Motor neuron (in vitro differentiated cells): ENCODE data around the gene ITGB3BP. TPM values are rescaled to one million over a fixed set of nuclear protein-coding genes. Genes with fewer than 3 reads are reported as not detected.
"Not testable (repeated sequence)": the region's sequence is repeated elsewhere in the genome, so short reads cannot be mapped to it uniquely, and the experiment has no call there.

Experiments used
- ATAC-seq, 8 experiments: fragments of 200-7000 bp; cut with Tn5 transposase; replicated peaks in 6 of 8; 2 replicates each; pipeline ENCODE4 v1.8.0; 2021; ENCODE audit warnings: mild to moderate bottlenecking in 8 of 8, moderate library complexity in 8 of 8
- H3K27ac ChIP-seq, 2 donors: fragments of 250-450 bp; sonication (Bioruptor Pico); 2 replicates each; pipeline ENCODE4 v1.9.0; 2021; ENCODE audit warnings: antibody characterized with exemption in 2 of 2, mild to moderate bottlenecking in 2 of 2, moderate library complexity in 1 of 2
- H3K4me1 ChIP-seq, 2 donors: fragments of 250-450 bp; sonication (Bioruptor Pico); replicated peaks in 1 of 2; 2 replicates each; pipeline ENCODE4 v1.6.1; 2021; ENCODE audit warnings: antibody characterized with exemption in 2 of 2, mild to moderate bottlenecking in 2 of 2, moderate library complexity in 1 of 2
- H3K4me3 ChIP-seq, 5 donors: fragments of 250-450 bp; sonication (Bioruptor Pico); 2 replicates each; pipeline ENCODE4 v1.9.0; 2021; ENCODE audit warnings: antibody characterized with exemption in 5 of 5, mild to moderate bottlenecking in 5 of 5, moderate library complexity in 4 of 5
- WGBS, 10 experiments: fragments of 450-650 bp; shearing (Covaris generic); methylation state at CpG; one replicate each; pipeline ENCODE4 v1.0.0; 2022; 5-methylcytosine and 5-hydroxymethylcytosine counted together
- in situ Hi-C, 9 experiments: fragments of 400-800 bp; cut with MboI; loops; one replicate each; pipeline ENCODE4 v1.15.0; 2021; ENCODE audit warnings: low sequenced_read_pairs in 9 of 9, low pct_unique_long_range_greater_than_20kb in 2 of 9; ENCODE audit not compliant: unreplicated experiment in 9 of 9
- total RNA-seq, 8 experiments: library from RNA; unstranded; fragments of 300-600 nt; gene quantifications; 2 replicates each; pipeline versions ENCODE4 v1.2.3 to v1.2.4, GENCODE V29; 2022

ITGB3BP gene
- total RNA-seq, 8 experiments from 2014 or later: 22.4 to 62.2 (median 31.5) TPM

- in situ Hi-C loops: no loop called here
Observed at GRCh38 chr1:63487336-63488065, 35.5 kb downstream of the ITGB3BP start.

GRCh38 chr1:63486629-63487028, 36.4 kb downstream of the ITGB3BP start:
- Histone ChIP-seq H3K4me1 (no peaks in the 10 kb centered on the region), H3K4me3 (no peak overlapping the region), H3K27ac (no peak overlapping the region)
- peak in 1 of 8 experiments; percentile 24 for ATAC-seq
- WGBS, 10 experiments: 33 to 100% (median 100%) methylated on average over 1 of the region's 1 CpG; no CpG with 5 or more reads in 2 of the 10 experiments
- in situ Hi-C loops: no loop called here

More at GRCh38 chr1:63487336-63488065, 35.5 kb downstream of the ITGB3BP start:
- ATAC-seq: peak in 1 of 8 experiments; percentile 77
- Histone ChIP-seq H3K4me3 (no peak overlapping the region), H3K4me1 (no peaks in the 10 kb centered on the region), H3K27ac (no peak overlapping the region)
- WGBS, 10 experiments: 90 to 100% (median 96%) methylated on average over 1 to 8 of the region's 8 CpGs; no CpG with 5 or more reads in 1 of the 10 experiments

GRCh38 chr1:63480057-63480456, 43.0 kb downstream of the ITGB3BP start:
- in situ Hi-C loops: no loop called here
- WGBS, 10 experiments: 57 to 100% (median 100%) methylated on average over 1 of the region's 1 CpG; no CpG with 5 or more reads in 2 of the 10 experiments
- Histone ChIP-seq H3K27ac (no peak overlapping the region), H3K4me3 (no peak overlapping the region), H3K4me1 (no peaks in the 10 kb centered on the region)
- no peak for ATAC-seq

DNA sequence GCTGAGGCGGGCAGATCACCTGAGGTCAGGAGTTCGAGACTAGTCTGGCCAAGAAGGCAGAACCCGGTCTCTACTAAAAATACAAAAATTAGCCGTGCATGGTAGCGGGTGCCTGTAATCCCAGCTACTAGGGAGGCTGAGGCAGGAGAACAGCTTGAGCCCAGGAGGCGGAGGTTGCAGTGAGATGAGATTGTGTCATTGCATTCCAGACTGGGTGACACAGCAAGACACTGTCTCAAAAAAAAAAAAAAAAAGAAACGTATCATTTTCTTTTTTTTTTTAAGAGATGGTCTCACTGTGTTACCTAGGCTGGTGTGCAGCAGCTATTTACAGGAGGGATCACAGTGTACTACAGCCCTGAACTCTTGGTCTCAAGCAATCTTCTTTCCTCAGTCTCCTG, 47.3 kb downstream of the ITGB3BP start:
- 67 to 100% (median 94%) methylated on average over 2 to 7 of the region's 7 CpGs for WGBS, 10 experiments

DNA sequence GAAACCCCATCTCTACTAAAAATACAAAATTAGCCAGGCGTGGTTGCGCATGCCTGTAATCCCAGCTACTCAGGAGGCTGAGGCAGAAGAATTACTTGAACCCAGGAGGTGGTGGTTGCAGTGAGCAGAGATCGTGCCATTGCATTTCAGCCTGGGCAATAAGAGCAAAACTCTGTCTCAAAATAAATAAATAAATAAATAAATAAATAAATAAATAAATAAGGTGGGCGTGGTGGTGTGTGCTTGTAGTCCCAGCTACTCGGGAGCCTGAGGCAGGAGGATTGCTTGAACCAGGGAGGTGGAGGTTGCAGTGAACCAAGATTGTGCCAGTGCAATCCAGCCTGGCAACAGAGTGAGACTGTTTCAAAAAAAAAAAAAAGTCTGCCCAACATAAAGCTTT, 54.3 kb downstream of the ITGB3BP start:
- in situ Hi-C loops, ATAC-seq, H3K4me1 ChIP-seq, H3K4me3 ChIP-seq, H3K27ac ChIP-seq: not testable (repeated sequence)
- WGBS, 10 experiments: 88 to 100% (median 100%) methylated on average over 1 to 5 of the region's 5 CpGs; no CpG with 5 or more reads in 4 of the 10 experiments

More for the DNA sequence above, 47.3 kb downstream of the ITGB3BP start:
- no peak for ATAC-seq
- Histone ChIP-seq H3K4me1 (no peaks in the 10 kb centered on the region), H3K4me3 (no peak overlapping the region), H3K27ac (no peak overlapping the region)
- in situ Hi-C loops: no loop called here

GRCh38 chr1:63466759-63467158, 56.3 kb downstream of the ITGB3BP start:
- no peaks in the 10 kb centered on the region for H3K4me1 ChIP-seq
- no peak overlapping the region for H3K4me3 ChIP-seq
- in situ Hi-C loops: no loop called here
- ATAC-seq: no peak
- H3K27ac ChIP-seq: no peak overlapping the region
- 67 to 100% (median 97%) methylated on average over 1 to 3 of the region's 3 CpGs; no CpG with 5 or more reads in 2 of the 10 experiments for WGBS, 10 experiments

DNA sequence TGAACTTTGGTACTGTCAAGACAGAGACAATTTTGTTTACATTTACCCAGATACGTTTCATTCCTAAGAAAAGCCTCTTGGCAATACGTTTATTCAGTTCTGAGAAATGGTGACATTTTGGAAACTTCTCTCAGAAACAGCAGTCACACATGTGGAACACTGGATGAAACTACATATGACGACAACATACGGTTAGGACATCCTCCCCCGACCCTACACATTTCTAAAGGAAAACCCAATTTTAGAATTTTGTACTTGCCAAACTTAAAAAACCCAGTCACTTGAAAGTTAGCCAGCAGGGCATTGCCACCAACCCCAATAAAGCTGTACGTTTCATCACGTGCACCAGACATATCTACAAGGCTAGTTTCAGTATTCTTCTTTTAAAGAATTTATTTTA, 56.8 kb downstream of the ITGB3BP start:
- 50 to 100% (median 83%) methylated on average over 1 to 7 of the region's 7 CpGs for WGBS, 10 experiments
- no peak for ATAC-seq
- Histone ChIP-seq H3K4me1 (no peaks in the 10 kb centered on the region), H3K4me3 (no peak overlapping the region), H3K27ac (no peak overlapping the region)
- in situ Hi-C loops: no loop called here

DNA sequence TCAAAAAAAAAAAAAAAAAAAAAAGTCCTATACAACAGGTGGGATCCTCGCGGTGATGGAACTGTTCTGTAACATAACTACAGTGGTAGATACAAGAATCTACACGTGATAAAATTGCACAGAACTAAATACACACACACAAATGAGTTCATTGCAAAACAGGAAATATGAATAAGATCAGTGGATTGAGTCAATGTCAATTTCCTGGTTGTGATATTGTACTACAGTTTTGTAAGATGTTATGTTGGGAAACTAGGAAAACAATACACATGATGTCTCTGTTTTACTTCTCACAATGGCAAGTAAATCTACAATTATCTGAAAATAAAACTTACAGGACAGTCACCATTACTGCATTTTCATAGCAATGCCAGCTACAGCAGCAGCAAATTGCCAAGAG, 59.8 kb downstream of the ITGB3BP start:
- 60 to 100% (median 100%) methylated on average over 1 to 3 of the region's 3 CpGs; no CpG with 5 or more reads in 1 of the 10 experiments for WGBS, 10 experiments
- H3K4me1 ChIP-seq: no peaks in the 10 kb centered on the region
- in situ Hi-C loops: no loop called here
- no peak overlapping the region for H3K4me3 ChIP-seq
- ATAC-seq: no peak
- no peak overlapping the region for H3K27ac ChIP-seq

GRCh38 chr1:63461661-63462230, 61.3 kb downstream of the ITGB3BP start:
- no peak for ATAC-seq
- no peaks in the 10 kb centered on the region for H3K4me1 ChIP-seq
- in situ Hi-C loops: no loop called here
- WGBS, 10 experiments: 86 to 100% (median 100%) methylated on average over 1 of the region's 1 CpG; no CpG with 5 or more reads in 1 of the 10 experiments
- no peak overlapping the region for H3K27ac ChIP-seq
- H3K4me3 ChIP-seq: no peak overlapping the region

DNA sequence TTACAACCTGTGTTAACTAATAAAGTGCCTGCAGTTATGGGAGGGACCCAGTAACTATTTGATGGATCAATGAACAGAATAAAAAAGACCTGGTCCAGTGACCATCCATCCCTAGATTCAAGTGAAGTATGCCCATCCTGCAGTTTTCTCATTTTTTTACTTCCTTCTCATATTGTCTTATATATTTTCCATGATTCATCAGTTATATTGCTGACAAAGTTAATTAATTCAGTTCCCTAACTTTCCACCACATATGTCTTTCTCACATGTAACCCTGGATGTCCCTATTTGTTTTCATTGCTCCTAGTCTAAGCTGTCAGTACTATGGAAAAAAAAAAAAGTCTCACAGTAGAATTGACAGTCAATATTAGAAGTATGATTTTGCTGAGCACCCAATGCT, 64.3 kb downstream of the ITGB3BP start:
- no peak overlapping the region for H3K4me3 ChIP-seq
- H3K27ac ChIP-seq: no peak overlapping the region
- no peak for ATAC-seq
- in situ Hi-C loops: no loop called here
- H3K4me1 ChIP-seq: no peaks in the 10 kb centered on the region

- ATAC-seq: peak in 2 of 8 experiments; percentile 21 to 28
- Histone ChIP-seq H3K4me1 (peaks cover 0 to 8% of the 10 kb centered on the region in 2 donors), H3K27ac (no peak overlapping the region), H3K4me3 (no peak overlapping the region)
- in situ Hi-C loops: no loop called here
Observed at GRCh38 chr1:63454269-63454668, 68.8 kb downstream of the ITGB3BP start.

GRCh38 chr1:63453232-63453631, 69.8 kb downstream of the ITGB3BP start:
- WGBS, 10 experiments: 92 to 100% (median 100%) methylated on average over 1 to 2 of the region's 2 CpGs
- Histone ChIP-seq H3K27ac (no peak overlapping the region), H3K4me1 (peaks cover 0 to 11% of the 10 kb centered on the region in 2 donors), H3K4me3 (no peak overlapping the region)
- in situ Hi-C loops: no loop called here
- no peak for ATAC-seq

DNA sequence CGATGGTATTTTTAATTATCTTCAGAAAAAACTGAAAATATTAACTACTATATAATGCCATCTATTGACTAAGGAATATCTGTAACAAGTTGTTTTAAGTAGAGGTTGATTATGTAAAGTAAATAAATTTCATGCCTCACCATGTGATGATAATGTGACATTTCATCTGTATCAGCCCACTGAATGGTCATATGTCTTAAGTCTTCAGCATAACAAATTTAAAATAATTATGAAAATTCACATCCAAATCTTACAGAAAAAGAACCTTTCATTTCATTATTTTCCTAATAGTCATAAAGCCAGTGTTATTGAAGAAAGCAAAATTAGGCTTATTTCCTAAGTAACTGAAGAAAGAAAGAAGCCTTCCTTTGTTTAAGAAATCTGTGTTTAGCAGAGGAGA, 72.6 kb downstream of the ITGB3BP start:
- 22 to 100% (median 100%) methylated on average over 1 of the region's 1 CpG for WGBS, 10 experiments
- in situ Hi-C loops: no loop called here
- no peak overlapping the region for H3K27ac ChIP-seq
- peaks cover 0 to 12% of the 10 kb centered on the region in 2 donors for H3K4me1 ChIP-seq
- no peak overlapping the region for H3K4me3 ChIP-seq
- ATAC-seq: no peak
